GM12874 (cell line): Measurements from ENCODE around the gene FOXF2.

Experiments used
- CTCF ChIP-seq: IDR thresholded peaks from 2 replicates; pipeline ENCODE4 v1.5.1; 2011; ENCODE audit warnings: low read depth, mild to moderate bottlenecking, control low read depth, low read length, moderate library complexity; ENCODE audit not compliant: insufficient read depth

FOXF2 gene

GRCh38 chr6:1389369-1390132, at the start of gene FOXF2:
FOXF2 (plus strand) TSS chr6:1389576; CDS start chr6:1389948, 372 bp downstream.
- no peak for TF ChIP-seq CTCF

- TF ChIP-seq CTCF = no peak
Measured at GRCh38 chr6:1346101-1346500, 43.3 kb upstream of the FOXF2 start.

- no peak for TF ChIP-seq CTCF
Measured at GRCh38 chr6:1346558-1347091, 42.8 kb upstream of the FOXF2 start.

- TF ChIP-seq CTCF = no peak
Measured at GRCh38 chr6:1347161-1347560, 42.2 kb upstream of the FOXF2 start.

- no peak for TF ChIP-seq CTCF
Measured at GRCh38 chr6:1348675-1349074, 40.7 kb upstream of the FOXF2 start.

- TF ChIP-seq CTCF = no peak
Measured at GRCh38 chr6:1349655-1350054, 39.7 kb upstream of the FOXF2 start.

- no peak for TF ChIP-seq CTCF
Measured at GRCh38 chr6:1351381-1352008, 37.9 kb upstream of the FOXF2 start.
